Measurements from ENCODE around the gene HHAT.

HHAT gene

GRCh38 chr1:210697185-210697584 lies 368.5 kb downstream of the HHAT start:
- DNase-seq (ENCODE audit: low read depth in 1 of 2, low spot score in 1 of 2), result no peak
- no peak for TF ChIP-seq JUND (IDR thresholded peaks at IDR 0.05; ENCODE audit: low read depth)
- in situ Hi-C loops (cut with HindIII; ENCODE audit: low pct_unique_long_range_greater_than_20kb, low sequenced_read_pairs), result no loop called here

GRCh38 chr1:210698661-210699060 lies 370.0 kb downstream of the HHAT start:
- TF ChIP-seq JUND (IDR thresholded peaks at IDR 0.05; ENCODE audit: low read depth), result no peak
- no peak for DNase-seq (ENCODE audit: low read depth in 1 of 2, low spot score in 1 of 2)
- in situ Hi-C loops (cut with HindIII; ENCODE audit: low pct_unique_long_range_greater_than_20kb, low sequenced_read_pairs), result no loop called here

GRCh38 chr1:210700083-210700482 lies 371.4 kb downstream of the HHAT start:
- in situ Hi-C loops (cut with HindIII; ENCODE audit: low pct_unique_long_range_greater_than_20kb, low sequenced_read_pairs), result no loop called here
- no peak for TF ChIP-seq JUND (IDR thresholded peaks at IDR 0.05; ENCODE audit: low read depth)
- DNase-seq (ENCODE audit: low read depth in 1 of 2, low spot score in 1 of 2), result no peak

GRCh38 chr1:210700511-210700910 lies 371.8 kb downstream of the HHAT start:
- no peak for DNase-seq (ENCODE audit: low read depth in 1 of 2, low spot score in 1 of 2)
- TF ChIP-seq JUND (IDR thresholded peaks at IDR 0.05; ENCODE audit: low read depth), result no peak
- in situ Hi-C loops (cut with HindIII; ENCODE audit: low pct_unique_long_range_greater_than_20kb, low sequenced_read_pairs), result no loop called here

GRCh38 chr1:210702506-210702905 lies 373.8 kb downstream of the HHAT start:
- no peak for TF ChIP-seq JUND (IDR thresholded peaks at IDR 0.05; ENCODE audit: low read depth)
- in situ Hi-C loops (cut with HindIII; ENCODE audit: low pct_unique_long_range_greater_than_20kb, low sequenced_read_pairs), result no loop called here
- no peak for DNase-seq (ENCODE audit: low read depth in 1 of 2, low spot score in 1 of 2)

- DNase-seq (ENCODE audit: low read depth in 1 of 2, low spot score in 1 of 2), result no peak
- in situ Hi-C loops (cut with HindIII; ENCODE audit: low pct_unique_long_range_greater_than_20kb, low sequenced_read_pairs), result no loop called here
- TF ChIP-seq JUND (IDR thresholded peaks at IDR 0.05; ENCODE audit: low read depth), result no peak
Observed at GRCh38 chr1:210703593-210703992, 374.9 kb downstream of the HHAT start.

- no peak for DNase-seq (ENCODE audit: low read depth in 1 of 2, low spot score in 1 of 2)
- in situ Hi-C loops (cut with HindIII; ENCODE audit: low pct_unique_long_range_greater_than_20kb, low sequenced_read_pairs), result no loop called here
- TF ChIP-seq JUND (IDR thresholded peaks at IDR 0.05; ENCODE audit: low read depth), result no peak
Observed at GRCh38 chr1:210705086-210705485, 376.4 kb downstream of the HHAT start.

GRCh38 chr1:210706246-210706645 lies 377.5 kb downstream of the HHAT start:
- DNase-seq (ENCODE audit: low read depth in 1 of 2, low spot score in 1 of 2), result no peak
- no peak for TF ChIP-seq JUND (IDR thresholded peaks at IDR 0.05; ENCODE audit: low read depth)
- in situ Hi-C loops (cut with HindIII; ENCODE audit: low pct_unique_long_range_greater_than_20kb, low sequenced_read_pairs), result no loop called here

- TF ChIP-seq JUND (IDR thresholded peaks at IDR 0.05; ENCODE audit: low read depth), result no peak
- no peak for DNase-seq (ENCODE audit: low read depth in 1 of 2, low spot score in 1 of 2)
- in situ Hi-C loops (cut with HindIII; ENCODE audit: low pct_unique_long_range_greater_than_20kb, low sequenced_read_pairs), result no loop called here
Observed at GRCh38 chr1:210707300-210708240, 378.9 kb downstream of the HHAT start.

GRCh38 chr1:210709701-210710100 lies 381.0 kb downstream of the HHAT start:
- no peak for TF ChIP-seq JUND (IDR thresholded peaks at IDR 0.05; ENCODE audit: low read depth)
- in situ Hi-C loops (cut with HindIII; ENCODE audit: low pct_unique_long_range_greater_than_20kb, low sequenced_read_pairs), result no loop called here

GRCh38 chr1:210711825-210712612 lies 383.3 kb downstream of the HHAT start:
- peak in 1 of 2 experiments; percentile 78 for DNase-seq (ENCODE audit: low read depth in 1 of 2, low spot score in 1 of 2)
- in situ Hi-C loops (cut with HindIII; ENCODE audit: low pct_unique_long_range_greater_than_20kb, low sequenced_read_pairs), result no loop called here
- no peak for TF ChIP-seq JUND (IDR thresholded peaks at IDR 0.05; ENCODE audit: low read depth)

More at GRCh38 chr1:210709701-210710100, 381.0 kb downstream of the HHAT start:
- no peak for DNase-seq (ENCODE audit: low read depth in 1 of 2, low spot score in 1 of 2)

- in situ Hi-C loops (cut with HindIII; ENCODE audit: low pct_unique_long_range_greater_than_20kb, low sequenced_read_pairs), result no loop called here
- no peak for TF ChIP-seq JUND (IDR thresholded peaks at IDR 0.05; ENCODE audit: low read depth)
- DNase-seq (ENCODE audit: low read depth in 1 of 2, low spot score in 1 of 2), result no peak
Observed at GRCh38 chr1:210715072-210715471, 386.4 kb downstream of the HHAT start.
